K562 (cell line): ENCODE measurements around the gene JAM2. TPM values are rescaled to one million over a fixed set of nuclear protein-coding genes. Genes with fewer than 3 reads are reported as not detected.
A peak's percentile ranks its signal among the peaks of the same experiment; 100 is the strongest.

ENCODE experiments used
- BHLHE40 ChIP-seq: IDR thresholded peaks from 2 replicates; pipeline ENCODE4 v1.6.1; 2011; ENCODE audit warnings: low read length, improper control_type of control experiment
- CHAMP1 ChIP-seq: fragments of 450-650 bp; IDR thresholded peaks from 2 replicates; pipeline ENCODE4 v1.6.1; 2016; ENCODE audit warnings: mild to moderate bottlenecking
- GTF2A2 ChIP-seq: IDR thresholded peaks from 2 replicates; pipeline ENCODE4 v1.6.1; 2016; ENCODE audit warnings: mild to moderate bottlenecking, missing genetic modification characterization, missing compliant biosample characterization
- HDAC1 ChIP-seq, 2 experiments: fragments of 450-650 bp; IDR thresholded peaks; 2 replicates each; pipeline ENCODE4 v1.6.1; 2016 to 2017; ENCODE audit warnings: inconsistent platforms in 1 of 2, mild to moderate bottlenecking in 1 of 2, moderate library complexity in 1 of 2
- MGA ChIP-seq: fragments of 450-650 bp; IDR thresholded peaks from 2 replicates; pipeline ENCODE4 v1.6.1; 2016; ENCODE audit warnings: mild to moderate bottlenecking, moderate library complexity
- POLR2AphosphoS5 ChIP-seq: IDR thresholded peaks from 2 replicates; pipeline ENCODE4 v1.6.1; 2011; ENCODE audit warnings: mild to moderate bottlenecking, low read depth, low read length, moderate library complexity; ENCODE audit not compliant: control insufficient read depth, insufficient read depth
- THRB ChIP-seq: fragments of 450-650 bp; formaldehyde crosslinking; conservative IDR thresholded peaks from 2 replicates; pipeline ENCODE4 v1.4.0; 2022; ENCODE audit warnings: mild to moderate bottlenecking, missing genetic modification characterization
- ZNF444 ChIP-seq: fragments of 250-450 bp; sonication (Bioruptor Pico); IDR thresholded peaks from 2 replicates; pipeline ENCODE4 v1.4.0; 2020; ENCODE audit warnings: mild to moderate bottlenecking, moderate library complexity
- ZNF507 ChIP-seq: conservative IDR thresholded peaks from 2 replicates; pipeline ENCODE4 v1.6.1; 2017; ENCODE audit warnings: missing genetic modification characterization, missing compliant biosample characterization
- polyA plus RNA-seq, 8 experiments: library from polyadenylated mRNA; depleted of rRNA in 4 of 8; stranded (reverse) in 5 of 8; unstranded in 3 of 8; fragments of >200 nt; fragmentation: Nextera tagmentation in 2 of 8; fragmentation: Illumina TruSeq in 1 of 8; extraction: Ambion mirVana in 2 of 8; extraction: Trizol in 1 of 8; gene quantifications; 2 replicates each; pipeline versions ENCODE4 v1.2.1 to v1.2.3, GENCODE V29; 2011 to 2014; ENCODE audit warnings: inconsistent platforms in 1 of 8, missing spikeins in 1 of 8
- total RNA-seq, 7 experiments: library from RNA; depleted of rRNA in 6 of 7; stranded (reverse); fragments of >200 nt in 6 of 7; fragmentation: Illumina TruSeq in 2 of 7; extraction: Trizol in 2 of 7; gene quantifications; 2 replicates each; pipeline versions ENCODE4 v1.2.1 to v1.2.3, GENCODE V29; 2011 to 2021; ENCODE audit warnings: low replicate concordance in 1 of 7

JAM2 gene
- total and polyA plus RNA-seq, 9 of the 15 experiments (the other 6 are each of a cell fraction or from before 2014, with no cell fraction given) = 0.03 to 0.08 (median 0.07) TPM; not detected in 6

GRCh38 chr21:25733859-25734653, 95.0 kb downstream of the JAM2 start (continued):
- TF ChIP-seq MGA (peak; percentile 15; the same call in 1 of the 2 replicates), GTF2A2 (tag) (0 out of 2 replicates have a peak, but pooled peaks have one; percentile 17), HDAC1 (IDR thresholded peaks at IDR 0.05) (0 out of 4 replicates have a peak, but pooled peaks of 1 of the 2 experiments have one; percentile 22), ZNF507 (tag) (no peak), CHAMP1 (peak; percentile 26; the same call in 1 of the 2 replicates), BHLHE40 (peak; percentile 11; the same call in 1 of the 2 replicates), THRB (CRISPR knock-in tag) (0 out of 2 replicates have a peak, but pooled peaks have one; percentile 66), ZNF444 (CRISPR knock-in tag) (no peak), POLR2AphosphoS5 (no peak)
